ENCODE results near the gene PAQR5.

DNA sequence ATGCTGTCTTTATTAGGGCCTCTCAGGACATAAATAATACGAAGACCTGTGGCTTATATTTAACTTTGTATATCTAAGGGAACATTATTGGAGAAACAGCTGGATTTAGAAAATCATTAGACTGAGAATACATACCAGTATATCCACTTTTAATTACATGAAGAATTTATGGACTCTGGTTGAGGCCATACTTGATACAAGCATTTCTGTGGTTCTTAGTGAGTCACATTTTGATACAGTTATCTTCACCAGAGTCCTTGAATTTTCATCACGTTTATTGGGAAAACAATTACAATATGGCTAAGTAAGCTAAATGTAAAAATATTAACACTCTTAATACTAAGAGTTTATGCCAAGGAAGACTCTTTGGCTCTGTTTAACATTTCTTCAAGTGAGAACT, 125.3 kb downstream of the PAQR5 start:
- TF ChIP-seq, protein P1, sequence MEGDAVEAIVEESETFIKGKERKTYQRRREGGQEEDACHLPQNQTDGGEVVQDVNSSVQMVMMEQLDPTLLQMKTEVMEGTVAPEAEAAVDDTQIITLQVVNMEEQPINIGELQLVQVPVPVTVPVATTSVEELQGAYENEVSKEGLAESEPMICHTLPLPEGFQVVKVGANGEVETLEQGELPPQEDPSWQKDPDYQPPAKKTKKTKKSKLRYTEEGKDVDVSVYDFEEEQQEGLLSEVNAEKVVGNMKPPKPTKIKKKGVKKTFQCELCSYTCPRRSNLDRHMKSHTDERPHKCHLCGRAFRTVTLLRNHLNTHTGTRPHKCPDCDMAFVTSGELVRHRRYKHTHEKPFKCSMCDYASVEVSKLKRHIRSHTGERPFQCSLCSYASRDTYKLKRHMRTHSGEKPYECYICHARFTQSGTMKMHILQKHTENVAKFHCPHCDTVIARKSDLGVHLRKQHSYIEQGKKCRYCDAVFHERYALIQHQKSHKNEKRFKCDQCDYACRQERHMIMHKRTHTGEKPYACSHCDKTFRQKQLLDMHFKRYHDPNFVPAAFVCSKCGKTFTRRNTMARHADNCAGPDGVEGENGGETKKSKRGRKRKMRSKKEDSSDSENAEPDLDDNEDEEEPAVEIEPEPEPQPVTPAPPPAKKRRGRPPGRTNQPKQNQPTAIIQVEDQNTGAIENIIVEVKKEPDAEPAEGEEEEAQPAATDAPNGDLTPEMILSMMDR (IDR thresholded peaks at IDR 0.05; ENCODE audit: insufficient read depth, low read length, poor library complexity, severe bottlenecking): no peak
- no peak for TF ChIP-seq EZH2phosphoT487 (conservative IDR thresholded peaks at IDR 0.05; ENCODE audit: low read length)
